IPS-NIHi11 (cell line): Measurements from ENCODE around the gene PLA2G4C.

Experiments
- DNase-seq: peaks from one replicate; pipeline ENCODE4 v3.0.0; 2012; ENCODE audit warnings: mixed read lengths, low spot score

Gene PLA2G4C

GRCh38 chr19:48053856-48054255, 56.8 kb downstream of the PLA2G4C start:
- no peak for DNase-seq

DNA sequence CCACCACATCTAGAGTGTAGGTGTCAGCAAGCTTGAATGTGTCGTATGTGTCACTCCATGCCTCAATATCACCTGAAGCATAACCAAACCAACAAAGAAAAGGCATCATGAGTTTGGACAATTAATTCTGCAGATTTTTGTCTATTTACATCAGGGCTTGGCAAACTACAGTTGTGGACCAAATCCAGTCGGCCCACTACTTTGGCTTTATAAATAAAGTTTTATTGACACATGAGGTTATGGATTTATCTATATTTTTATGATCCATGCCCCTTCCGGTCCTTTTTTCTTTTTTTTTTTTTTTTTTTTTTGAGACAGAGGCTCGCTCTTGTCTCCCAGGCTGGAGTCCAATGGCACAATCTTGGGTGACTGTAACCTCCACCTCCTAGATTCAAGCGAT, 57.5 kb downstream of the PLA2G4C start:
- no peak for DNase-seq

GRCh38 chr19:48051335-48052033, 59.1 kb downstream of the PLA2G4C start:
- DNase-seq = no peak

- no peak for DNase-seq
These were observed 66.1 kb downstream of the PLA2G4C start for GRCh38 chr19:48044561-48044960.

- no peak for DNase-seq
These were observed 66.8 kb downstream of the PLA2G4C start, which contains the start of gene CABP5 for GRCh38 chr19:48043675-48044258. Gene CABP5 (minus strand): TSS chr19:48044079. CDS start chr19:48043922, 157 bp downstream.

DNA sequence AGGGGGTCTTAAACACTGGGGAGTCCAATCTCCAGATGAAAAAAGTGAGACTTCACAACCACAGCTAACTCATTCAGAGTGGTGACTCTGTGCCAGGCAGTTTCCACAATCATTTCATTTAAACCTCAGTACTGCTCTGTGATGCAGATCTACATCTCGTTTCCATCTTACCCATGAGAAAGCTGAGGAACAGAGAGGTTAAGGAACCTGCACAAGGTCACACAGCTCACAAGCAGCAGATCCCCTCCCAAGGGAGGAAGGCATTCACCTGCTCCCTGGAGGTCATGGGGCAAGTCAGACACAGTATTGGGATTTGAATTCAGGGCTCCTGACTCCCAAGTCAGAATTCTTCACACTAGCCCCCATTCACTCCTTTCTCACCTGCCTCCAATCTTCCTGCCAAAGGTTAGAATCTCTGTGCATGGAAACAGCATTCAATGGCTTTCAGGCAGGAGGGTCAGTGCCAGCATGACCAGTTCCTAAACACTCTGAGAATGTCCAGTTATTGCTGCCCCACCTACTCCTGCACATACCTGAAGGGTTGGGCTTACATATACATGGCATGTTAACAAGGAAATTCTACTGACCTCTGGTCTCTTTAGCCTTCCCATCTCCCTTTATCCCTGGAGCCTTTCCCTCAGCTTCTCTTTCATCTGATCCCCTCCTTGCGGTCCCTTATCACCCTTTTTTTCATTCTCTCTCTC, 68.6 kb downstream of the PLA2G4C start:
- DNase-seq = no peak

GRCh38 chr19:48036765-48037164, 73.9 kb downstream of the PLA2G4C start:
- no peak for DNase-seq

GRCh38 chr19:48033604-48034003, 77.0 kb downstream of the PLA2G4C start:
- DNase-seq = no peak

DNA sequence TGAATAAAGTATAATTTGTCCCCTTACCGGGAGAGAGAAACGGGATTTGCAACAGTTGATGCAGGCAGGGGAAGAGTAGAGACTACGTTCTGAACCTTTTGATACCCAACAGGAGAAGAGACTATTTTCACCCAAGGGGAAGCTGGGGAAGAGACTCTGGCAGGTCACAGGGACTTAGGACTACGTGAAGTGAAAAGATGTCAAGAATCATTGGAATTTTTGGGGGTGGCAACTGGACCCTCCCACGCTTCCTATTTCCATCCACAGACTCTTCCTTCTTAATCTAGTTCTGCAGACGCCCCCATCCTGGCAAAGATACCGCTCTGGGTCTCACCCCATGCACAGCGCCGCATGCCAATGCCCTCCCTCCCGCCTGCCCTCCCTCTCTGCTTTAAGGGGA, 80.5 kb downstream of the PLA2G4C start:
- no peak for DNase-seq

DNA sequence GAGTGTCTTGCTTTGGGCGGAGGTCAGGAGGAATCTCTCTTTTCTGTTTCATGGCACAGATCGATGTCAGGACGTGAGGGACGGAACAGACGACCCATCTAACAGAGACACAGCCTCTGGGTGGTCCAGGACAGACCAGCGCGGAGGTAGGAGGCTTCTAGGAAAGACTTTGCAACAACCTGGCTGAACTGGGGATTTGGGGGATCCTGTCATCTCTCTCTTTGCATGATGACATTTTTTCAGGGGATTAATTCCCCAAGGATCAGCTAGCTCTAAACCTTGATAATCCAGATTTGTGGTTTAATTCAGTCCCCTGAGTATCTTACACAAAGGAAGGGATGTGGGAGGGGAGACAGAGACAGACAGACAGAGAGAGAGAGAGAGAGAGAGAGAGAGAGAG, 81.2 kb downstream of the PLA2G4C start:
- DNase-seq = no peak

DNA sequence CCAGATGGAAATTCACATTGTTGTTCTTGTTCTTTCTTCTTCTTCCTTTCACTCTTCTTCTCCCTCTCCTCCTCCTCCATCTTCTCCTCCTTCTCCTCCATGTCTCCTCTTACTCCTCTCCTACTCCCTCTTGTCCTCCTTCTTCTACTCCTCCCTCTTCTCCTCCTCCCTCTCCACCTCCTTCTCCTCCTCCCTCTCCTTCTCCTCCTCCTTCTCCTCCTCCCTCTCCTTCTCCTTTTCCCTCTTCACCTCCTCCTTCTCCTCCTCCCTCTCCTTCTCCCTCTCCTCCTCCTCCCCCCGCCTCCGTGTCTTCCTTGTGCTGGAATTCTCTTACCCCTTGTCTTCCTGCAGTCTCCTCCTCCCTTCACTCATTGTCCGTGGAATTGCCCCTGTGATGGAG, 85.1 kb downstream of the PLA2G4C start:
- DNase-seq = no peak

DNA sequence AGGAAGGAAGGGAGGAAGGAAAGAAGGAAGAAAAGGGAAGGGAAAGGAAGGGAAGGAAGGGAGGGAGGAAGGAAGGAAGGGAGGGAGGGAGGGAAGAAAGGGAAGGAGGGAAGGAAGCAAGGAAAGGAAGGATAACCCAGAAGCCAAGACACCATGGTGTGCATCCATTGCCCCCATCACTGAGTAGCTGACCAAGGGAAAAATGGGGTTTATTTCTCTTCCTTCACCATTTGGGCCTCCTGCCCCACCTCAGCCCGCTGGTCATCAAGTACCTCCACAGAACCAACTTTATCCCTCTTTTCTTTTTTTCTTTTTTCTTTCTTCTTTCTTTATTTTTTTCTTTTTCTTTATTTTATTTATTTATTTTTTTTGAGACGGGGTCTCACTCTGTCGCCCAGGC, 87.1 kb downstream of the PLA2G4C start:
- DNase-seq = no peak

DNA sequence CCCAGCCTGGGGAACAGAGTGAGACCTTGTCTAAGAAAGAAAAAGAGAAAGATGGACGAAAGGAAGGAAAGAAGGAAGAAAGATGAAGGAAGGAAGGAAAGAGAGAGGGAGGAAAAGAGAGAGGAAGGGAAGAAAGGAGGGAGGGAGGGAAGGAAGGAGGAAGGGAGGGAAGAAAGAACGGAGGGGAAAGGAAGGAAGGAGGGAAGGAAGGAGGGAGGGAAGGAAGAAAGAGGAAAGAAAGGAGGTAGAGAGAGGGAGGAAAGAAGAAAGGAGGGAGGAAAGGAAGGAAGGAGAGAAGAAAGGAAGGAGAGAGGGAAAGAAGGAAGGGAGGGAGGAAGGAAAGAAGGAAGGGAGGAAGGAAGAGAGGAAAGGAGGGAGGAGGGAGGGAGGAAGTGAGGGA, 87.6 kb downstream of the PLA2G4C start:
- no peak for DNase-seq

- DNase-seq = no peak
These were observed 89.9 kb downstream of the PLA2G4C start for GRCh38 chr19:48020686-48021085.

DNA sequence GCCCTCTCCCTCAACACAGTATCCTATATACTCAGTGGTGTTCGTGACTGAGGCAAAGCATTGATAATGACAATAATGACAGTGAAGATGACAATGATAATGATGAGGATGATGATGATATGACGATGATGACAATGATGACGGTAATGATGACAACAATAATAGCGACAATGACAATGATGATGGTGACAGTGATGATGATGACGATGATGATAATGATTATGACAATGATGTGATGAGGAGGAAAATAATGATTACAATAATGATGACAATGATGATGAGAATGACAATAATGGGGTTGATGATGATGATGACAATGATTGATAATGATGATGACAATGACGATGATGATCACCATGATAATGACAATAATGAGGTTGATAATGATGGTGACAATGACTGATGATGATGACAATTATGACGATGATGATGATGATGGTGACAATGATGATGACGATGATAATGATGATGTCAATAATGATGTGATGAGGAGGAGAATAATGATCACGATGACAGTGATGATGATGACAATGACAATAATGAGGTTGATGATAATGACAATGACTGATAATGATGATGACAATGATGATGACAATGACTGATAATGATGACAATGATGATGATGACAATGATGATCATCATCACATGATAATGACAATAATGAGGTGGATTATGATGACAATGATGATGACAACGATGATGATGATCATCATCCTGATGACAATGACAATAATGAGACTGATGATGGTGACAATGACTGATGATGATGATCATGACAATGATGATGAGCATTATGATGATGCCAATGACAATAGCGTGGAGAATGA, 99.5 kb downstream of the PLA2G4C start:
- no peak for DNase-seq

- DNase-seq = peak; percentile 33
These were observed 103.9 kb downstream of the PLA2G4C start for GRCh38 chr19:48006762-48007161.

- DNase-seq = no peak
These were observed 106.4 kb downstream of the PLA2G4C start for GRCh38 chr19:48004236-48004635.

DNA sequence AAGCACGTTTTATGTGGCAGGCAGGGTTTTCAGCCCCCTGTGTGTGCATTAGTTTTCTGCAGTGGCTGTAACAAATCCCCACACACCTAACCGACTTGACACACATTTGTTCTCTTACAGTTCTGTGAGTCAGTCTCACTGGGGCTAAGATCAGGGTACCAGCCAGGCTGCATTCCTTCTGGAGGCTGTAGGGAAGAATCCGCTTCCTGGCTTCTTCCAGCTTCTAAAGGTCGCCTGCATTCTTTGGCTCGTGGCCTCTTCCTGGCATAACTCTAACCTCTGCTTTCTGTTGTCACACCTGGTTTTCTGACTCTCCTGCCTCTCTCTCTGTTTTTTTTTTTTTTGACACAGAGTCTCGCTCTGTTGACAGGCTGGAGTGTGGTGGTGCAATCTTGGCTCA, 109.8 kb downstream of the PLA2G4C start:
- DNase-seq = no peak

- no peak for DNase-seq
These were observed 111.8 kb downstream of the PLA2G4C start for GRCh38 chr19:47998800-47999199.
